ENCODE data around the gene TRIM49D2. TPM values are rescaled to one million over a fixed set of nuclear protein-coding genes. Genes with fewer than 3 reads are reported as not detected.
"Not testable (repeated sequence)": the region's sequence is repeated elsewhere in the genome, so short reads cannot be mapped to it uniquely, and the experiment has no call there.

The TRIM49D2 gene
- total RNA-seq (not detected), polyA plus RNA-seq (ENCODE audit: insufficient read length in 6 of 6) (not detected)
- long read RNA-seq, donor 1: 0 reads
- long read RNA-seq, donor 2: 0 reads
- long read RNA-seq, donor 3: 0 reads
- long read RNA-seq, donor 4: 0 reads
- long read RNA-seq, donor 5: 0 reads
- long read RNA-seq, donor 6: 0 reads
- long read RNA-seq, donor 7: 0 reads
- long read RNA-seq, donor 8: 0 reads
- long read RNA-seq, donor 9: 0 reads
- long read RNA-seq, donor 10: 0 reads
- long read RNA-seq, donor 11: 0 reads
- long read RNA-seq, donor 12: 0 reads

- intact Hi-C loops (cut with DNase I); H3K36me3 ChIP-seq; DNase-seq; H3K9me3 ChIP-seq; H3K4me1 ChIP-seq; H3K27me3 ChIP-seq; ATAC-seq; H3K4me3 ChIP-seq; H3K27ac ChIP-seq: not testable (repeated sequence)
Measured at GRCh38 chr11:89923764-89924163, at the start of gene TRIM49D2. TRIM49D2 (plus strand) TSS chr11:89924064; CDS start chr11:89926762, 2,698 bp downstream.

- H3K27me3 ChIP-seq; ATAC-seq; intact Hi-C loops (cut with DNase I); H3K36me3 ChIP-seq; H3K9me3 ChIP-seq; H3K27ac ChIP-seq; H3K4me3 ChIP-seq; H3K4me1 ChIP-seq: not testable (repeated sequence)
- peak in 1 of 4 donors; percentile 22 for DNase-seq
Measured at GRCh38 chr11:89877511-89877910, 46.4 kb upstream of the TRIM49D2 start.

GRCh38 chr11:89893245-89893644 lies 30.6 kb upstream of the TRIM49D2 start:
- H3K27me3 ChIP-seq; H3K9me3 ChIP-seq; H3K36me3 ChIP-seq; DNase-seq; H3K4me1 ChIP-seq; ATAC-seq; H3K4me3 ChIP-seq; intact Hi-C loops (cut with DNase I); H3K27ac ChIP-seq: not testable (repeated sequence)

GRCh38 chr11:89900809-89901208 lies 23.1 kb upstream of the TRIM49D2 start:
- H3K27ac ChIP-seq; H3K9me3 ChIP-seq; ATAC-seq; H3K4me1 ChIP-seq; intact Hi-C loops (cut with DNase I); H3K27me3 ChIP-seq; H3K4me3 ChIP-seq; H3K36me3 ChIP-seq: not testable (repeated sequence)
- peak in 1 of 4 donors; percentile 43 for DNase-seq

GRCh38 chr11:89922195-89922660 lies 1.6 kb upstream of the TRIM49D2 start, which contains the start of gene TRIM49D1:
TRIM49D1 (minus strand) TSS chr11:89922245; CDS start chr11:89917710, 4,535 bp downstream.
- DNase-seq (no peak), ATAC-seq (no peak)
- H3K36me3 ChIP-seq: no peaks in the 10 kb centered on the region
- no peak for TF ChIP-seq CTCF (IDR thresholded peaks at IDR 0.05)
- H3K9me3 ChIP-seq: no peaks in the 10 kb centered on the region
- H3K4me1 ChIP-seq: no peaks in the 10 kb centered on the region
- no peak within 1 kb of the TSS for H3K27ac ChIP-seq
- intact Hi-C loops (cut with DNase I): no loop called here
- no peak within 1 kb of the TSS for H3K4me3 ChIP-seq
- no peaks in the 10 kb centered on the region for H3K27me3 ChIP-seq

GRCh38 chr11:89960833-89961232 lies 37.0 kb downstream of the TRIM49D2 start:
- peak in 1 of 4 donors; percentile 1 for DNase-seq
- H3K27me3 ChIP-seq; H3K9me3 ChIP-seq; H3K27ac ChIP-seq; H3K4me1 ChIP-seq; H3K36me3 ChIP-seq; H3K4me3 ChIP-seq; intact Hi-C loops (cut with DNase I); ATAC-seq: not testable (repeated sequence)

GRCh38 chr11:89965737-89966136 lies 41.9 kb downstream of the TRIM49D2 start, which contains the start of gene TRIM64:
TRIM64 (plus strand) TSS chr11:89966037; CDS start chr11:89968504, 2,467 bp downstream.
- H3K4me3 ChIP-seq; intact Hi-C loops (cut with DNase I); H3K4me1 ChIP-seq; H3K27me3 ChIP-seq; H3K36me3 ChIP-seq; DNase-seq; H3K27ac ChIP-seq; ATAC-seq; H3K9me3 ChIP-seq: not testable (repeated sequence)

Other genes with a start within 250 kb of the TRIM49D2 start
- gene TRIM77, start 213.8 kb upstream of the TRIM49D2 start, total RNA-seq: not detected
- not detected for gene TRIM77, start 213.8 kb upstream of the TRIM49D2 start, polyA plus RNA-seq (ENCODE audit: insufficient read length in 6 of 6)
- gene TRIM49, start 115.5 kb upstream of the TRIM49D2 start, total RNA-seq: not detected
- gene TRIM49, start 115.5 kb upstream of the TRIM49D2 start, polyA plus RNA-seq (ENCODE audit: insufficient read length in 6 of 6): not detected
- gene TRIM64B, start 45.6 kb upstream of the TRIM49D2 start, total RNA-seq: not detected
- gene TRIM64B, start 45.6 kb upstream of the TRIM49D2 start, polyA plus RNA-seq (ENCODE audit: insufficient read length in 6 of 6): not detected
- gene TRIM49D1, start 1.8 kb upstream of the TRIM49D2 start, total RNA-seq: not detected
- gene TRIM49D1, start 1.8 kb upstream of the TRIM49D2 start, polyA plus RNA-seq (ENCODE audit: insufficient read length in 6 of 6): not detected
- not detected for gene TRIM64, start 42.0 kb downstream of the TRIM49D2 start, total RNA-seq
- gene TRIM64, start 42.0 kb downstream of the TRIM49D2 start, polyA plus RNA-seq (ENCODE audit: insufficient read length in 6 of 6): not detected
- not detected for gene TRIM49C, start 107.0 kb downstream of the TRIM49D2 start, total RNA-seq
- not detected for gene TRIM49C, start 107.0 kb downstream of the TRIM49D2 start, polyA plus RNA-seq (ENCODE audit: insufficient read length in 6 of 6)
- not detected for gene UBTFL1, start 161.9 kb downstream of the TRIM49D2 start, total RNA-seq
- gene UBTFL1, start 161.9 kb downstream of the TRIM49D2 start, polyA plus RNA-seq (ENCODE audit: insufficient read length in 6 of 6): not detected
- gene NAALAD2, start 210.6 kb downstream of the TRIM49D2 start, total RNA-seq: 1 to 10 TPM; 1.3 to 1.8 TPM
- 10 to 100 TPM; 32.2 to 58.5 (median 55.3) TPM for gene NAALAD2, start 210.6 kb downstream of the TRIM49D2 start, polyA plus RNA-seq (ENCODE audit: insufficient read length in 6 of 6)

Measured in left lung (tissue), 14 donors.